ENCODE measurements around the gene POLR3K. TPM values are rescaled to one million over a fixed set of nuclear protein-coding genes. Genes with fewer than 3 reads are reported as not detected.
"Not testable (repeated sequence)": the region's sequence is repeated elsewhere in the genome, so short reads cannot be mapped to it uniquely, and the experiment has no call there.

POLR3K gene
- total RNA-seq, 2 donors from 2014 or later, result 31.1 to 35.8 TPM

- Histone ChIP-seq H3K4me1 (ENCODE audit: control insufficient read depth, insufficient read depth, low read length) (no peaks in the 10 kb centered on the region), H3K36me3 (ENCODE audit: control insufficient read depth, insufficient read depth, low read length) (no peaks in the 10 kb centered on the region), H3K27me3 (ENCODE audit: control insufficient read depth, insufficient read depth, low read length, poor library complexity, severe bottlenecking) (no peaks in the 10 kb centered on the region), H3K9ac (ENCODE audit: extremely low read depth, low read length, poor library complexity, severe bottlenecking) (no peak overlapping the region), H3K4me3 (ENCODE audit: low read length) (no peak overlapping the region), H3K27ac (ENCODE audit: low read depth, low read length) (no peak overlapping the region), H3K9me3 (ENCODE audit: control insufficient read depth, low read length) (no peaks in the 10 kb centered on the region)
- Mint-ChIP-seq H3K4me3 (no peak overlapping the region), H3K36me3 (ENCODE audit: low read depth) (peaks cover 6% of the 10 kb centered on the region), H3K27me3 (ENCODE audit: insufficient read depth) (no peaks in the 10 kb centered on the region), H3K27ac (no peak overlapping the region), H3K9me3 (no peaks in the 10 kb centered on the region), H3K4me1 (no peaks in the 10 kb centered on the region)
- TF ChIP-seq, protein P1, sequence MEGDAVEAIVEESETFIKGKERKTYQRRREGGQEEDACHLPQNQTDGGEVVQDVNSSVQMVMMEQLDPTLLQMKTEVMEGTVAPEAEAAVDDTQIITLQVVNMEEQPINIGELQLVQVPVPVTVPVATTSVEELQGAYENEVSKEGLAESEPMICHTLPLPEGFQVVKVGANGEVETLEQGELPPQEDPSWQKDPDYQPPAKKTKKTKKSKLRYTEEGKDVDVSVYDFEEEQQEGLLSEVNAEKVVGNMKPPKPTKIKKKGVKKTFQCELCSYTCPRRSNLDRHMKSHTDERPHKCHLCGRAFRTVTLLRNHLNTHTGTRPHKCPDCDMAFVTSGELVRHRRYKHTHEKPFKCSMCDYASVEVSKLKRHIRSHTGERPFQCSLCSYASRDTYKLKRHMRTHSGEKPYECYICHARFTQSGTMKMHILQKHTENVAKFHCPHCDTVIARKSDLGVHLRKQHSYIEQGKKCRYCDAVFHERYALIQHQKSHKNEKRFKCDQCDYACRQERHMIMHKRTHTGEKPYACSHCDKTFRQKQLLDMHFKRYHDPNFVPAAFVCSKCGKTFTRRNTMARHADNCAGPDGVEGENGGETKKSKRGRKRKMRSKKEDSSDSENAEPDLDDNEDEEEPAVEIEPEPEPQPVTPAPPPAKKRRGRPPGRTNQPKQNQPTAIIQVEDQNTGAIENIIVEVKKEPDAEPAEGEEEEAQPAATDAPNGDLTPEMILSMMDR (conservative IDR thresholded peaks at IDR 0.05), result no peak
- WGBS, 2 experiments (ENCODE audit: insufficient coverage in 1 of 2, insufficient read length in 1 of 2), result 86 to 94% methylated on average over 6 of the region's 6 CpGs
- no peak for DNase-seq
These were observed 18.8 kb downstream of the POLR3K start for GRCh38 chr16:34648-34987.

DNA sequence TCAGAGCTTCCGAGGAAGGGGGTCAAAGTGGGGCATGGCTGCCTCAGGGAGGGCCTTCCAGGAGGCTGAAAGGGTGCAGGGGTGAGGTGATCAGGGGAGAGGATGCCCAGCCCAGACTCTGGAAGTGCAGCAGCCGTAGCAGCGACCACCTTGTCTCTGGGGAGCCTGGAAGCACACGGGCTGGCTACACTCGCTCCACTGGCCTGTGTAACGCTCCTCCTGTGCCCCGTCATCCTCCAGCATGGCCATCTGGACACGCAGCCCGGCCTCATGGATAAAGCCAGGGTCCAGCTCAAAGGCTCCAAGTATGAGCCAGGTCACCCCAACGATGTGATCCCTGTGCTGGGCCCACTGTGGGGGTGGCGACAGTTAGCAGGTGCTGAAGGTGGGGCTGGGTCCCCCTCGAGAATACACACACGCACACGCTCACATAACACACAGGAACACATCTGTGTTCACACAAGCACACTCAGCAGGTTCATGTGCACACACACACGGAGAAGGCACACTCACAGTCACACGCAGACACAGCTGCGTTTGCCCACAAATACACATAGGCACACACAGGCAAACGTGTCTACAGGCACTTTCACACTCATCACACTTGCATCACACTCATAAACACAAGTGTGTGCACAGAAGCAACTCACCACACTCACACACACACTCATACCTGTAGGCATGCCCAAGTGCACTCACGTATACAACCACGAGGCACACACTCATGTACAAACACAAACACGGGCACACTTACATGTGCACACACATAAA lies 19.3 kb downstream of the POLR3K start:
- H3K9ac ChIP-seq (ENCODE audit: extremely low read depth, low read length, poor library complexity, severe bottlenecking), result no peak overlapping the region
- H3K4me1 Mint-ChIP-seq, result no peaks in the 10 kb centered on the region
- WGBS, 2 experiments (ENCODE audit: insufficient coverage in 1 of 2, insufficient read length in 1 of 2), result 83 to 84% methylated on average over 18 to 20 of the region's 21 CpGs
- H3K4me3 Mint-ChIP-seq, result no peak overlapping the region
- no peak overlapping the region for H3K27ac Mint-ChIP-seq
- H3K9me3 ChIP-seq (ENCODE audit: control insufficient read depth, low read length), result no peaks in the 10 kb centered on the region
- peaks cover 3% of the 10 kb centered on the region for H3K36me3 Mint-ChIP-seq (ENCODE audit: low read depth)
- no peak overlapping the region for H3K4me3 ChIP-seq (ENCODE audit: low read length)
- H3K9me3 Mint-ChIP-seq, result no peaks in the 10 kb centered on the region
- no peaks in the 10 kb centered on the region for H3K36me3 ChIP-seq (ENCODE audit: control insufficient read depth, insufficient read depth, low read length)
- H3K27ac ChIP-seq (ENCODE audit: low read depth, low read length), result no peak overlapping the region
- no peaks in the 10 kb centered on the region for H3K27me3 ChIP-seq (ENCODE audit: control insufficient read depth, insufficient read depth, low read length, poor library complexity, severe bottlenecking)
- H3K27me3 Mint-ChIP-seq (ENCODE audit: insufficient read depth), result no peaks in the 10 kb centered on the region
- TF ChIP-seq, protein P1 (conservative IDR thresholded peaks at IDR 0.05), result no peak
- H3K4me1 ChIP-seq (ENCODE audit: control insufficient read depth, insufficient read depth, low read length), result no peaks in the 10 kb centered on the region
- DNase-seq, result no peak

GRCh38 chr16:33154-33876 lies 20.1 kb downstream of the POLR3K start:
- H3K9me3 Mint-ChIP-seq; H3K36me3 ChIP-seq (ENCODE audit: control insufficient read depth, insufficient read depth, low read length); H3K4me3 Mint-ChIP-seq; H3K9ac ChIP-seq (ENCODE audit: extremely low read depth, low read length, poor library complexity, severe bottlenecking); H3K9me3 ChIP-seq (ENCODE audit: control insufficient read depth, low read length); DNase-seq; H3K27me3 ChIP-seq (ENCODE audit: control insufficient read depth, insufficient read depth, low read length, poor library complexity, severe bottlenecking); H3K27ac ChIP-seq (ENCODE audit: low read depth, low read length); H3K4me1 ChIP-seq (ENCODE audit: control insufficient read depth, insufficient read depth, low read length); H3K4me3 ChIP-seq (ENCODE audit: low read length); H3K36me3 Mint-ChIP-seq (ENCODE audit: low read depth); H3K4me1 Mint-ChIP-seq; H3K27ac Mint-ChIP-seq; H3K27me3 Mint-ChIP-seq (ENCODE audit: insufficient read depth): not testable (repeated sequence)
- 84 to 90% methylated on average over 2 to 3 of the region's 8 CpGs for WGBS, 2 experiments (ENCODE audit: insufficient coverage in 1 of 2, insufficient read length in 1 of 2)

DNA sequence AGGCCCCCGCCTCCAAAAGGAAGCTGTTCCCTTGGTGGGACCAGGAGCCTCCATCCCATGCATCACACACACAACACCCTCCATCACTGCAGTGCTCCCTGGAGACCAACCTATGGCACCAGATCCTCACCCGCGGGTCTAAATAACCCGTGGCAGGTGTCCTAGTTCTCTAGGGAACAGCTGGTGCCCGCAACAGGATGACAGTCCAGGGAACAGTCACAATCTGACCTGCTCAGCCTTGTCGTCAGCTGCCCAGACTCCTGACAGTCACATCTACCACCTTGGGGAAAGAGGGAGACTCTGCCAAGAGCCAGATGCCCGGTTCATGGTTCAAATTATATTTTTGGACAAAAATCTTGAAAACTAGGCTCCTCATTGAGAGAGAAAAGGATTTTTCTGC lies 22.8 kb downstream of the POLR3K start:
- not testable (repeated sequence) for H3K27me3 ChIP-seq (ENCODE audit: control insufficient read depth, insufficient read depth, low read length, poor library complexity, severe bottlenecking); H3K9ac ChIP-seq (ENCODE audit: extremely low read depth, low read length, poor library complexity, severe bottlenecking); H3K9me3 ChIP-seq (ENCODE audit: control insufficient read depth, low read length); H3K36me3 ChIP-seq (ENCODE audit: control insufficient read depth, insufficient read depth, low read length); H3K4me1 Mint-ChIP-seq; H3K4me3 ChIP-seq (ENCODE audit: low read length); H3K9me3 Mint-ChIP-seq; H3K27ac Mint-ChIP-seq; H3K27ac ChIP-seq (ENCODE audit: low read depth, low read length); H3K27me3 Mint-ChIP-seq (ENCODE audit: insufficient read depth); DNase-seq; H3K4me1 ChIP-seq (ENCODE audit: control insufficient read depth, insufficient read depth, low read length); H3K4me3 Mint-ChIP-seq; H3K36me3 Mint-ChIP-seq (ENCODE audit: low read depth)
- no CpG with 5 or more reads among the region's 7 CpGs for WGBS, 2 experiments (ENCODE audit: insufficient coverage in 1 of 2, insufficient read length in 1 of 2)

- not testable (repeated sequence) for H3K27me3 Mint-ChIP-seq (ENCODE audit: insufficient read depth); H3K27me3 ChIP-seq (ENCODE audit: control insufficient read depth, insufficient read depth, low read length, poor library complexity, severe bottlenecking); H3K27ac ChIP-seq (ENCODE audit: low read depth, low read length); H3K36me3 ChIP-seq (ENCODE audit: control insufficient read depth, insufficient read depth, low read length); H3K4me3 Mint-ChIP-seq; H3K27ac Mint-ChIP-seq; H3K9ac ChIP-seq (ENCODE audit: extremely low read depth, low read length, poor library complexity, severe bottlenecking); H3K9me3 ChIP-seq (ENCODE audit: control insufficient read depth, low read length); H3K9me3 Mint-ChIP-seq; H3K36me3 Mint-ChIP-seq (ENCODE audit: low read depth); DNase-seq; H3K4me3 ChIP-seq (ENCODE audit: low read length); H3K4me1 ChIP-seq (ENCODE audit: control insufficient read depth, insufficient read depth, low read length); H3K4me1 Mint-ChIP-seq
- WGBS, 2 experiments (ENCODE audit: insufficient coverage in 1 of 2, insufficient read length in 1 of 2), result no CpG with 5 or more reads among the region's 5 CpGs
These were observed 27.5 kb downstream of the POLR3K start for GRCh38 chr16:25926-26348.
